ENCODE data around the gene CDK1. TPM values are rescaled to one million over a fixed set of nuclear protein-coding genes. Genes with fewer than 3 reads are reported as not detected.

CDK1 gene
- total RNA-seq, 1 experiment from 2014 or later = 78.9 TPM

GRCh38 chr10:60817398-60817805, 39.1 kb downstream of the CDK1 start:
- no peak overlapping the region for H2AFZ ChIP-seq (ENCODE audit: low read length)
- H3K9ac ChIP-seq (ENCODE audit: extremely low read depth, insufficient read length, low read length) = no peak overlapping the region
- no peak overlapping the region for H2BK5ac ChIP-seq (ENCODE audit: insufficient read length, low read length)
- H3K23me2 ChIP-seq (ENCODE audit: insufficient read length, low read depth, low read length, poor library complexity, severe bottlenecking) = no peaks in the 10 kb centered on the region
- no peak overlapping the region for H2BK15ac ChIP-seq (ENCODE audit: low read depth, low read length)
- H4K8ac ChIP-seq (replicated peaks; ENCODE audit: insufficient read length, low read depth, low read length) = no peak overlapping the region
- Mint-ChIP-seq H3K9me3 (no peaks in the 10 kb centered on the region), H3K27ac (no peak overlapping the region), H3K4me1 (peaks cover 3 to 5% of the 10 kb centered on the region in 2 experiments; a peak in 2 of 4 replicates), H3K27me3 (ENCODE audit: low read depth) (no peaks in the 10 kb centered on the region), H3K36me3 (ENCODE audit: insufficient read depth in 1 of 3, low read depth in 3 of 3) (no peaks in the 10 kb centered on the region), H3K4me3 (no peak overlapping the region)
- no peak overlapping the region for H3K18ac ChIP-seq (ENCODE audit: insufficient read length, low read depth, low read length)
- no peaks in the 10 kb centered on the region for H3K79me1 ChIP-seq (ENCODE audit: insufficient read depth, low read depth, low read length, poor library complexity, severe bottlenecking)
- H4K20me1 ChIP-seq (ENCODE audit: control insufficient read depth, insufficient read depth, insufficient read length) = no peaks in the 10 kb centered on the region
- H4K5ac ChIP-seq (ENCODE audit: insufficient read length, low read depth, low read length) = no peak overlapping the region
- no peak overlapping the region for H2BK120ac ChIP-seq (ENCODE audit: low read depth, low read length, poor library complexity, severe bottlenecking)
- H3K4me2 ChIP-seq (ENCODE audit: insufficient read depth, insufficient read length, low read length) = no peak overlapping the region
- no peak for TF ChIP-seq CTCF (conservative IDR thresholded peaks at IDR 0.05)
- no peak overlapping the region for H3K56ac ChIP-seq (ENCODE audit: insufficient read length, low read depth, low read length)
- no peaks in the 10 kb centered on the region for H3K9me3 ChIP-seq (ENCODE audit: control insufficient read depth, low read depth, low read length)
- no CpG with 5 or more reads among the region's 4 CpGs for WGBS (ENCODE audit: extremely low coverage, insufficient read length, low lambda C conversion rate)
- H3T11ph ChIP-seq (ENCODE audit: low read length) = no peak overlapping the region
- H3K23ac ChIP-seq (ENCODE audit: insufficient read length, low read depth, low read length) = no peak overlapping the region
- H3K4me1 ChIP-seq (ENCODE audit: insufficient read depth, low read length) = no peaks in the 10 kb centered on the region
- no peak overlapping the region for H4K91ac ChIP-seq (ENCODE audit: insufficient read length, low read depth, low read length)
- no peaks in the 10 kb centered on the region for H3K79me2 ChIP-seq (ENCODE audit: insufficient read depth, low read length)
- no peak overlapping the region for H2AK5ac ChIP-seq (ENCODE audit: insufficient read length, low read length)
- no peak for DNase-seq
- H3K14ac ChIP-seq (ENCODE audit: insufficient read depth, low read length) = no peak overlapping the region
- no peak overlapping the region for H3K4ac ChIP-seq (ENCODE audit: low read depth, low read length)
- H3K27me3 ChIP-seq (ENCODE audit: insufficient read depth, low read length) = no peaks in the 10 kb centered on the region
- no peak overlapping the region for H3K27ac ChIP-seq (ENCODE audit: insufficient read length, low read depth, low read length)
- no peak overlapping the region for H2BK12ac ChIP-seq (ENCODE audit: insufficient read length, low read depth, low read length)
- no peak overlapping the region for H2BK20ac ChIP-seq (ENCODE audit: low read depth, low read length, poor library complexity, severe bottlenecking)
